Measurements from ENCODE around the gene SH3RF3. TPM values are rescaled to one million over a fixed set of nuclear protein-coding genes. Genes with fewer than 3 reads are reported as not detected.

The SH3RF3 gene
- polyA plus RNA-seq, 1 donor (not counting 4 experiments of a cell fraction or from before 2014, with no cell fraction given), result 0.08 TPM

- Histone ChIP-seq H3K9ac (ENCODE audit: control insufficient read depth, extremely low read depth, insufficient read depth, low read length) (no peak overlapping the region), H3K27ac (ENCODE audit: control insufficient read depth, insufficient read depth, low read length) (no peak overlapping the region), H3K27me3 (ENCODE audit: control insufficient read depth, extremely low read depth, insufficient read depth, low read length) (peaks cover 13% of the 10 kb centered on the region), H3K4me3 (ENCODE audit: control insufficient read depth in 2 of 3, extremely low read depth in 1 of 3, insufficient read depth in 2 of 3, low read depth in 1 of 3, low read length in 3 of 3) (no peak overlapping the region), H3K36me3 (ENCODE audit: control insufficient read depth in 2 of 2, extremely low read depth in 1 of 2, insufficient read depth in 2 of 2, low read length in 2 of 2) (no peaks in the 10 kb centered on the region), H3K9me1 (ENCODE audit: control insufficient read depth, extremely low read depth, insufficient read depth, low read length) (no peaks in the 10 kb centered on the region), H3K4me1 (ENCODE audit: control insufficient read depth, extremely low read depth, insufficient read depth, low read length) (no peaks in the 10 kb centered on the region), H3K79me2 (ENCODE audit: control insufficient read depth, insufficient read depth, low read length) (no peaks in the 10 kb centered on the region), H3K4me2 (ENCODE audit: control insufficient read depth, extremely low read depth, insufficient read depth, low read depth, low read length) (no peak overlapping the region), H3K9me3 (ENCODE audit: control insufficient read depth, low read depth, low read length) (no peaks in the 10 kb centered on the region), H4K20me1 (ENCODE audit: control insufficient read depth, extremely low read depth, insufficient read depth, low read length) (no peaks in the 10 kb centered on the region), H2AFZ (ENCODE audit: control insufficient read depth, low read length) (no peak overlapping the region)
- dilution Hi-C loops (cut with MboI; ENCODE audit: extremely low pct_ligation_motif_present, low sequenced_read_pairs), result no loop called here
- no peak for DNase-seq (ENCODE audit: low read depth, low spot score)
- no peak for TF ChIP-seq EZH2 (IDR thresholded peaks at IDR 0.05; ENCODE audit: low read length)
- TF ChIP-seq, protein P1, sequence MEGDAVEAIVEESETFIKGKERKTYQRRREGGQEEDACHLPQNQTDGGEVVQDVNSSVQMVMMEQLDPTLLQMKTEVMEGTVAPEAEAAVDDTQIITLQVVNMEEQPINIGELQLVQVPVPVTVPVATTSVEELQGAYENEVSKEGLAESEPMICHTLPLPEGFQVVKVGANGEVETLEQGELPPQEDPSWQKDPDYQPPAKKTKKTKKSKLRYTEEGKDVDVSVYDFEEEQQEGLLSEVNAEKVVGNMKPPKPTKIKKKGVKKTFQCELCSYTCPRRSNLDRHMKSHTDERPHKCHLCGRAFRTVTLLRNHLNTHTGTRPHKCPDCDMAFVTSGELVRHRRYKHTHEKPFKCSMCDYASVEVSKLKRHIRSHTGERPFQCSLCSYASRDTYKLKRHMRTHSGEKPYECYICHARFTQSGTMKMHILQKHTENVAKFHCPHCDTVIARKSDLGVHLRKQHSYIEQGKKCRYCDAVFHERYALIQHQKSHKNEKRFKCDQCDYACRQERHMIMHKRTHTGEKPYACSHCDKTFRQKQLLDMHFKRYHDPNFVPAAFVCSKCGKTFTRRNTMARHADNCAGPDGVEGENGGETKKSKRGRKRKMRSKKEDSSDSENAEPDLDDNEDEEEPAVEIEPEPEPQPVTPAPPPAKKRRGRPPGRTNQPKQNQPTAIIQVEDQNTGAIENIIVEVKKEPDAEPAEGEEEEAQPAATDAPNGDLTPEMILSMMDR (optimal IDR thresholded peaks at IDR 0.05 in 1 of 3, IDR thresholded peaks at IDR 0.05 in 1 of 3, conservative IDR thresholded peaks at IDR 0.05 in 1 of 3; ENCODE audit: extremely low read depth in 1 of 3, insufficient read depth in 2 of 3, low read length in 3 of 3), result no peak
- FAIRE-seq, result no peak
Observed at GRCh38 chr2:109258376-109258775, 129.4 kb downstream of the SH3RF3 start.

DNA sequence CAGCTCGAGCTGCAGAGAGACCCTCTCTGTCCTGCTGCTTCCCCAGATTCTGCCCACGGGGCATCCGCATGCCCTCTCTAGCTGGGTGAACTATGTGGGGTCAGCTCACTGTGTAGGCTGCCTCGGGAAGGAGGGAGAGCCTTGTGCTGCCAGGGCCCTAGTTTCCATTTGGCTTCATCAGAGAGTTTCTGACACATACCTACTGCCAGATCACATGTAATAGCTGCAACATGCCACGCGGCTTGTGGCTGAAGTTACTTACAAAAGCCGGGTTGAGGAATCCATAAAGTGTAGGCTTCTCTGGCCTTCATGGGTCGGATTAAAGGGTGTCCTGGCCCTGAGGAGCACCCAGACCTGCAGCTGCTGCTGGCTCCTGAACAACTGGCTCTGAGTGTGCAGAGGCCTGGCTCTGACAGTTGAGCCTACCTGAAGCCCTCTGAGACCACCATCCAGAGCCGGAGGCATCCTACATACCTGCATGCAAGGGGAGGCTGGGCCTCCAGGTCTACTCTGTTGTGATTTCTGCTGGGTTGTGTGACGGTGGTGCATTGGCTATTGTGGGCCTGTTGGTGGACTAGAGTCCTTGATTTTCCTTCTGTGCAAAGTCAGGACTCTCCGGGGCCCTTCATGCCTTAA lies 130.0 kb downstream of the SH3RF3 start:
- TF ChIP-seq, protein P1 (optimal IDR thresholded peaks at IDR 0.05 in 1 of 3, IDR thresholded peaks at IDR 0.05 in 1 of 3, conservative IDR thresholded peaks at IDR 0.05 in 1 of 3; ENCODE audit: extremely low read depth in 1 of 3, insufficient read depth in 2 of 3, low read length in 3 of 3), result no peak
- no peak for TF ChIP-seq EZH2 (IDR thresholded peaks at IDR 0.05; ENCODE audit: low read length)
- DNase-seq (ENCODE audit: low read depth, low spot score), result no peak
- Histone ChIP-seq H3K36me3 (ENCODE audit: control insufficient read depth in 2 of 2, extremely low read depth in 1 of 2, insufficient read depth in 2 of 2, low read length in 2 of 2) (no peaks in the 10 kb centered on the region), H3K79me2 (ENCODE audit: control insufficient read depth, insufficient read depth, low read length) (no peaks in the 10 kb centered on the region), H3K4me3 (ENCODE audit: control insufficient read depth in 2 of 3, extremely low read depth in 1 of 3, insufficient read depth in 2 of 3, low read depth in 1 of 3, low read length in 3 of 3) (no peak overlapping the region), H3K9me1 (ENCODE audit: control insufficient read depth, extremely low read depth, insufficient read depth, low read length) (no peaks in the 10 kb centered on the region), H4K20me1 (ENCODE audit: control insufficient read depth, extremely low read depth, insufficient read depth, low read length) (no peaks in the 10 kb centered on the region), H3K9me3 (ENCODE audit: control insufficient read depth, low read depth, low read length) (no peaks in the 10 kb centered on the region), H3K9ac (ENCODE audit: control insufficient read depth, extremely low read depth, insufficient read depth, low read length) (no peak overlapping the region), H3K27ac (ENCODE audit: control insufficient read depth, insufficient read depth, low read length) (no peak overlapping the region), H3K4me2 (ENCODE audit: control insufficient read depth, extremely low read depth, insufficient read depth, low read depth, low read length) (no peak overlapping the region), H3K4me1 (ENCODE audit: control insufficient read depth, extremely low read depth, insufficient read depth, low read length) (no peaks in the 10 kb centered on the region), H3K27me3 (ENCODE audit: control insufficient read depth, extremely low read depth, insufficient read depth, low read length) (peaks cover 13% of the 10 kb centered on the region), H2AFZ (ENCODE audit: control insufficient read depth, low read length) (no peak overlapping the region)
- no peak for FAIRE-seq
- dilution Hi-C loops (cut with MboI; ENCODE audit: extremely low pct_ligation_motif_present, low sequenced_read_pairs), result no loop called here

Data from keratinocyte (primary cell).